ENCODE data around the gene HBP1. TPM values are rescaled to one million over a fixed set of nuclear protein-coding genes. Genes with fewer than 3 reads are reported as not detected.
A peak's percentile ranks its signal among the peaks of the same experiment; 100 is the strongest.
"Not testable (repeated sequence)": the region's sequence is repeated elsewhere in the genome, so short reads cannot be mapped to it uniquely, and the experiment has no call there.

HBP1 gene
- total RNA-seq, 4 donors from 2014 or later = 111 to 182 (median 154) TPM

DNA sequence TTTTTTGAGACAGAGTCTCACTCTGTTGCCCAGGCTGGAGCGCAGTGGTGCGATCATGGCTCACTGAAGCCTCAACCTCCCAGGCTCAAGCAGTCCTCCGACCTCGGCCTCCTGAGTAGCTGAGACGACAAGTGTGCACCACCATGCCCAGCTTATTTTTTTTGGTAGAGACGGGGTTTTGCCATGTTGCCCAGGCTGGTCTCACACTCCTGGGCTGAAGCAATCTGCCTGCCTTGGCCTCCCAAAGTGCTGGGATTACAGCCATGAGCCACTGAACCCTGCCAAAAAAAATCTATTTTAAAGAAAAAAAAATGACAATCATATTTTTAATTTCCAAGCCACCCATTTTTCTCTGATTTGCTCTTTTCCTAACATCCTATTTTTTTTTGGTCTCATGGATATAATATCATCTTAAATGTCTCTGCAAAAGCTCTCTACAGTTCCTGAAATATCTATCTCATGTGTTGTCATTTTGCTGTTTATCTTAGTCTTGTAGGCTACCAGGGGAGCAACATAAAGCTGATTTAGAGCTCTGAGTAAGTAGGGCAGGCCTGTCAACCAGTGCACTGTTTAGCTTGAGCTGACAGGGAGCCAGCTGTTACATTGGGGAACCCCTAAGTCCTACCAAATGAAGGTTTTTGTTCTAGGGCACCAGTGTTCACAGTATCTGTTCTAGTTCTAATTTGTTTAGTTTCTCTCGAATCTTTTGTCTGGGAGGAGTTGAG lies 29.9 kb upstream of the HBP1 start:
- H3K27ac ChIP-seq = no peak overlapping the region
- H3K27me3 ChIP-seq = no peaks in the 10 kb centered on the region
- H3K4me1 ChIP-seq = no peaks in the 10 kb centered on the region
- DNase-seq = no peak
- H3K36me3 ChIP-seq = no peaks in the 10 kb centered on the region
- WGBS, 2 donors = 83 to 85% methylated on average over 7 of the region's 7 CpGs
- TF ChIP-seq POLR2A (IDR thresholded peaks at IDR 0.05) = no peak
- TF ChIP-seq CTCF (IDR thresholded peaks at IDR 0.05) = no peak
- no peak overlapping the region for H3K4me3 ChIP-seq (replicated peaks in 1 of 3)
- intact Hi-C loops (cut with DNase I) = no loop called here
- H3K9me3 ChIP-seq = no peaks in the 10 kb centered on the region

DNA sequence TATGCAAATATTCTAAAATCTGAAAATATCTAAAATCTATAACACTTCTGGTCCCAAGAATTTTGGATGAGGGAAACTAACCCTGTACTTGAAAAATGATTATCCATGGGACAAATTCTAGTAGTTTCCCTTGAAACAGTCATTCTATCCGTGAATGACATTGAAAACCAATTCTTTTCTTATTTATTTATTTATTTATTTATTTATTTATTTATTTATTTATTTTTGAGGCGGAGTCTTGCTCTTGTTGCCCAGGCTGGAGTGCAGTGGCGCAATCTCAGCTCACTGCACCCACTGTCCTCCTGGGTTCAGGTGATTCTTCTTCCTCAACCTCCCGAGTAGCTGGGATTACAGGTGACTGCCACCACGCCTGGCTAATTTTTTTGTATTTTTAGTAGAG lies 24.9 kb upstream of the HBP1 start:
- intact Hi-C loops (cut with DNase I) = loop anchor here (10.0 kb wide), 1 partner anchor 199 kb away; no protein-coding TSS in a partner anchor
- not testable (repeated sequence) for H3K9me3 ChIP-seq; H3K4me1 ChIP-seq; H3K36me3 ChIP-seq; H3K27me3 ChIP-seq; H3K27ac ChIP-seq; DNase-seq; H3K4me3 ChIP-seq (replicated peaks in 1 of 3)
- 87% methylated on average over 5 of the region's 5 CpGs for WGBS, 2 donors

DNA sequence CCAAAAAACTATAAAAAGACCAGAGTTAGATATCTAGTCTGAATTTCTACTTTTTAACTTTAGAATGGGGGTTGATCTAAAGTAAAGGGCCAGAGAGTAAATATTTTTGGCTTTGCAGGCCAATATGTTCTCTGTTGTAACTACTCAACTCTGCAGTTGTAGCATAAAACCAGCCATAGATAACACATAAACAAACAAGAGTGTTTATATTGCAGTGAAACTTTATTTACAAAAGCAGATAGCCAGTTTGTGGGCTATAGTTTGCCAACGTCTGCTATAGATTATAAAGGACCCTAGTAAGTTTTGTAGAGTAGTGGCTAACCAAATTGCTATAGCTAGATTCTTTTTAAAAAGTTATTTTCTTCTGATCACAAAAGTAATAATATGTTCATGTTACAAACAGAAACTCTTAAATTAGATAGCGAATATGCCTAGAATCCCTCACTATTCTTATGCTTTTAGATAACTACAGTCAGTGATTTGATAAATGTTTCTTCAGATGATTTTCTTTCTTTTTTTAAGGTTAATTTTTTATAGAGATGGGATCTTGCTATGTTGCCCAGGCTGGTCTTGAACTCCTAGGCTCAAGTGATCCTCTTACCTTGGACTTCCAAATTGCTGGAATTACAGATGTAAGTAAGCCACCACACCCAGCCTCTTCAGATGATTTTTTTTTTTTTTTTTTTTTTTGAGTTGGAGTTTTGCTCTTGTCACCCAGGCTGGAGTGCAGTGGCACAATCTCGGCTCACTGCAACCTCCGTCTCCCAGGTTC lies 23.6 kb upstream of the HBP1 start:
- Histone ChIP-seq H3K4me3 (replicated peaks in 1 of 3) (no peak overlapping the region), H3K9me3 (no peaks in the 10 kb centered on the region), H3K4me1 (no peaks in the 10 kb centered on the region), H3K27me3 (no peaks in the 10 kb centered on the region), H3K36me3 (no peaks in the 10 kb centered on the region), H3K27ac (no peak overlapping the region)
- intact Hi-C loops (cut with DNase I) = loop anchor here (5.0 to 10.0 kb wide), 2 partner anchors 200 to 353 kb away; no protein-coding TSS in a partner anchor
- TF ChIP-seq POLR2A (IDR thresholded peaks at IDR 0.05) = no peak
- no peak for TF ChIP-seq CTCF (IDR thresholded peaks at IDR 0.05)
- WGBS, 2 donors = 91% methylated on average over 4 of the region's 4 CpGs
- no peak for DNase-seq

DNA sequence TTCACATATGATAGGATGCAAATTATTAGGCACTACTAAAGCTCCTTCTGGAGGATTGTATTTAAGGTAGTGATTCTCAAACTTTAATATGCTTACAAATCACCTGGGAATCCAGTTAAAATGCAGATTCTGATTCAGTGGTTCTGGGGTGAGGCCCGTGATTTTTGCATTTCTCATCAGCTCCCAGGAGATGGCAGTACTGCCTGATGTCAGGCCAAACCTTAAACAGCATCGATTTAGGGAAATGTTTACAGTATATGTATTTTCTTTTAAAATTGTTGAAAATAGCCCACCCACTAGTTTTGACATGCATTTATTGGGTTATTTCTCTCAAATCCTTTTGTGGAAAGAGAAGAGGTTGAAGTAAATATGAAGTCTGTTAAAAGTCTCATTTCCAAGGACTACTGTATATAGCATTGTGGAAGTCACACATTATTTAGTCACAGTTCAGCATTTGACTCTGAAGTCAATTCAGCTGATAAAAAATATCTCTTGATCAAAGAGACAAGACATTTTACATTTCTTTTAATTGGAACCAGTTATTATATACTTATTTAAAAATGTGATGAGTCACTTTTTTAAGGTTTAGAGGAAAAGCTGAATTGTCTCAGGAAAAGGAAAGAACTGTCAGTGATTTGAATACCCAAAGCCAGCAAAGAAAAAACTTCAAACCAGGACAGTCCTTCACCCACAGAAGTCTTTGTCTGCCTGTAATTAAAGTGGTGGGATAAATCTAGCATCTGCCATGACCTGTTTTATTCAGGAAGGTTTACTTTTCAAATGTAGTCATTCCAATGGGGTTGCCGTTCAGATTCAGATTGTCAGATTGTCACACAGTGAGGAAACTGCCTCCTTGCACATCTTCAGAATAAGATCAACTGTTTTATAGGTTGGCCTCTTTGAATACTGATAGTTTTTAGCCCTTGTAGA lies 21.1 kb upstream of the HBP1 start:
- DNase-seq = peak; percentile 10 to 14
- Histone ChIP-seq H3K36me3 (no peaks in the 10 kb centered on the region), H3K27ac (no peak overlapping the region), H3K4me1 (no peaks in the 10 kb centered on the region), H3K9me3 (no peaks in the 10 kb centered on the region), H3K27me3 (no peaks in the 10 kb centered on the region), H3K4me3 (replicated peaks in 1 of 3) (no peak overlapping the region)
- intact Hi-C loops (cut with DNase I) = loop anchor here (5.0 to 10.0 kb wide), 2 partner anchors 203 to 355 kb away; no protein-coding TSS in a partner anchor
- WGBS, 2 donors = 42 to 44% methylated on average over 3 of the region's 3 CpGs
- peak in 5 of 6 experiments; percentile 20 to 66 (median 56) for TF ChIP-seq CTCF (IDR thresholded peaks at IDR 0.05)
- no peak for TF ChIP-seq POLR2A (IDR thresholded peaks at IDR 0.05)

DNA sequence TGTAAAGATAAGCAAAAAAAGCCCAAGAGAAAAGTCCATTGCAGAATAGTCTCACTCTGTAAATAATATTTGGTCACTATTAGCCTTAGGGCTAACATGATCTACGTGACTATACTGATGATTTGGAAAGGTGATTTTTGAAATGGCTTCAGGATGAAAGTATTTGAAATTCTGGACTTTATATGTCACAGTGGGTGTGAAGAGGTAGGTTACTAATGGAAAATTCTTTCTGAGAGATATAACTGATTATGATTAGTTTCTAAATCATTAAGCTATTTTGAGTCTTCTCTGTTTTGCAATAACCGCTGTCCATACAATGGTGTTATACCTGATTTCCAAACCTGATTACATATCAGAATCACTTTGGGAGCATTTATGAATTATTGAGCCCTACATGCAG lies 20.1 kb upstream of the HBP1 start:
- intact Hi-C loops (cut with DNase I) = loop anchor here (5.0 to 10.0 kb wide), 2 partner anchors 204 to 356 kb away; no protein-coding TSS in a partner anchor
- Histone ChIP-seq H3K4me1 (no peaks in the 10 kb centered on the region), H3K27me3 (no peaks in the 10 kb centered on the region), H3K27ac (no peak overlapping the region), H3K36me3 (no peaks in the 10 kb centered on the region), H3K9me3 (no peaks in the 10 kb centered on the region), H3K4me3 (replicated peaks in 1 of 3) (no peak overlapping the region)
- DNase-seq = no peak
- TF ChIP-seq CTCF (IDR thresholded peaks at IDR 0.05) (no peak), POLR2A (IDR thresholded peaks at IDR 0.05) (no peak)
- WGBS, 2 donors = 96% methylated on average over 2 of the region's 2 CpGs

Data from thyroid gland (tissue), 4 donors.